Upper lobe of right lung (tissue), 1 donor: ENCODE results near the gene HMMR. TPM values are rescaled to one million over a fixed set of nuclear protein-coding genes. Genes with fewer than 3 reads are reported as not detected.
"Not testable (repeated sequence)": the region's sequence is repeated elsewhere in the genome, so short reads cannot be mapped to it uniquely, and the experiment has no call there.

Source experiments
- ATAC-seq: fragments of 200-7000 bp; cut with Tn5 transposase; one replicate; pipeline ENCODE4 v1.9.1; 2020; ENCODE audit warnings: mild to moderate bottlenecking, moderate library complexity
- DNase-seq: peaks from one replicate; pipeline ENCODE4 v3.0.0-alpha.2; 2020
- H3K27ac ChIP-seq: fragments of 200-600 bp; one replicate; pipeline ENCODE4 v1.8.0; 2022
- H3K27me3 ChIP-seq: fragments of 200-600 bp; one replicate; pipeline ENCODE4 v1.8.0; 2022; ENCODE audit warnings: mild to moderate bottlenecking
- H3K36me3 ChIP-seq: fragments of 200-600 bp; one replicate; pipeline ENCODE4 v1.8.0; 2022
- H3K4me1 ChIP-seq: fragments of 200-600 bp; one replicate; pipeline ENCODE4 v1.8.0; 2022
- H3K4me3 ChIP-seq: fragments of 200-600 bp; one replicate; pipeline ENCODE4 v1.8.0; 2022; ENCODE audit warnings: mild to moderate bottlenecking
- H3K9me3 ChIP-seq: fragments of 200-600 bp; one replicate; pipeline ENCODE4 v1.8.0; 2022
- CTCF ChIP-seq: fragments of 200-600 bp; IDR thresholded peaks from one replicate; pipeline ENCODE4 v1.8.0; 2022; ENCODE audit warnings: antibody characterized with exemption
- intact Hi-C: fragments of 100-400 bp; cut with DNase I; formaldehyde crosslinking; loops from one replicate; pipeline ENCODE4 v1.11.0; 2022
- total RNA-seq: library from RNA; stranded (reverse); fragmentation: NEBNext Ultra II Directional; extraction: Animal tissue kit (Norgen Biotek cat#: 25700); gene quantifications from one replicate; pipeline ENCODE4 v1.2.1, GENCODE V29; 2021
- donor health status: DM: no; HTN: yes; CAD: no; lungs with severe emphysema.

Gene HMMR
- total RNA-seq, 1 donor from 2014 or later, result 1.6 TPM

- H3K27ac ChIP-seq, result no peak overlapping the region
- ATAC-seq (no peak), DNase-seq (no peak)
- no peak for TF ChIP-seq CTCF
- H3K27me3 ChIP-seq, result no peaks in the 10 kb centered on the region
- intact Hi-C loops, result no loop called here
- H3K36me3 ChIP-seq, result peaks cover 71% of the 10 kb centered on the region
- H3K4me3 ChIP-seq, result no peak overlapping the region
- no peaks in the 10 kb centered on the region for H3K4me1 ChIP-seq
- no peaks in the 10 kb centered on the region for H3K9me3 ChIP-seq
Observed at GRCh38 chr5:163451489-163451888, 8.9 kb upstream of the HMMR start.

- H3K27me3 ChIP-seq, result no peaks in the 10 kb centered on the region
- no peak for DNase-seq
- H3K27ac ChIP-seq, result no peak overlapping the region
- peaks cover 49% of the 10 kb centered on the region for H3K36me3 ChIP-seq
- TF ChIP-seq CTCF, result no peak
- H3K4me1 ChIP-seq, result peaks cover 9% of the 10 kb centered on the region
- no peaks in the 10 kb centered on the region for H3K9me3 ChIP-seq
- no peak overlapping the region for H3K4me3 ChIP-seq
- ATAC-seq, result no peak
- intact Hi-C loops, result no loop called here
Observed at GRCh38 chr5:163453705-163454104, 6.7 kb upstream of the HMMR start.

- H3K27ac ChIP-seq, DNase-seq, intact Hi-C loops, H3K9me3 ChIP-seq, H3K4me3 ChIP-seq, H3K27me3 ChIP-seq, ATAC-seq: not testable (repeated sequence)
- Histone ChIP-seq H3K4me1 (peaks cover 14% of the 10 kb centered on the region), H3K36me3 (peaks cover 41% of the 10 kb centered on the region)
Observed at GRCh38 chr5:163455406-163455805, 5.0 kb upstream of the HMMR start.

- no peak for DNase-seq
- no peaks in the 10 kb centered on the region for H3K9me3 ChIP-seq
- no peak for TF ChIP-seq CTCF
- no peak for ATAC-seq
- intact Hi-C loops, result no loop called here
- no peak overlapping the region for H3K4me3 ChIP-seq
- H3K4me1 ChIP-seq, result peaks cover 19% of the 10 kb centered on the region
- no peaks in the 10 kb centered on the region for H3K27me3 ChIP-seq
- no peak overlapping the region for H3K27ac ChIP-seq
- peaks cover 41% of the 10 kb centered on the region for H3K36me3 ChIP-seq
Observed at GRCh38 chr5:163456029-163456589, 4.3 kb upstream of the HMMR start.

GRCh38 chr5:163456840-163457239 is 3.6 kb upstream of the HMMR start:
- ATAC-seq, result no peak
- no peak overlapping the region for H3K27ac ChIP-seq
- peaks cover 41% of the 10 kb centered on the region for H3K36me3 ChIP-seq

More at GRCh38 chr5:163456840-163457239, 3.6 kb upstream of the HMMR start:
- TF ChIP-seq CTCF, result no peak
- no peaks in the 10 kb centered on the region for H3K27me3 ChIP-seq
- H3K4me1 ChIP-seq, result peaks cover 20% of the 10 kb centered on the region
- DNase-seq, result no peak
- H3K4me3 ChIP-seq, result no peak overlapping the region
- H3K9me3 ChIP-seq, result no peaks in the 10 kb centered on the region
- intact Hi-C loops, result no loop called here
